Right cardiac atrium (tissue), 5 donors: ENCODE data around the gene CHST4. TPM values are rescaled to one million over a fixed set of nuclear protein-coding genes. Genes with fewer than 3 reads are reported as not detected.

ENCODE experiments used
- ATAC-seq, 2 donors: fragments of 200-7000 bp; cut with Tn5 transposase; one replicate each; pipeline versions ENCODE4 v1.8.0 to v1.9.1; 2020; ENCODE audit warnings: moderate library complexity in 2 of 2, mild to moderate bottlenecking in 1 of 2
- DNase-seq, 3 donors: peaks; one replicate each; pipeline ENCODE4 v3.0.0-alpha.2; 2020
- H3K27ac ChIP-seq: one replicate; pipeline ENCODE4 v1.5.1; 2013; ENCODE audit warnings: mild to moderate bottlenecking, low read length, control low read depth, moderate library complexity
- H3K27me3 ChIP-seq: one replicate; pipeline ENCODE4 v1.6.1; 2013; ENCODE audit not compliant: control insufficient read depth, insufficient read depth
- H3K4me1 ChIP-seq: one replicate; pipeline ENCODE4 v1.6.1; 2013; ENCODE audit warnings: low read length; ENCODE audit not compliant: control insufficient read depth, insufficient read depth
- H3K4me3 ChIP-seq: one replicate; pipeline ENCODE4 v1.5.1; 2013; ENCODE audit warnings: low read length, control low read depth
- H3K9me3 ChIP-seq: one replicate; pipeline ENCODE4 v1.6.1; 2013; ENCODE audit warnings: low read length; ENCODE audit not compliant: control insufficient read depth
- WGBS: extraction: QIAGEN DNeasy Blood & Tissue Kit; methylation state at CpG from one replicate; pipeline ENCODE4 v1.1.7; 2013; 5-methylcytosine and 5-hydroxymethylcytosine counted together
- intact Hi-C, 4 donors: fragments of 100-400 bp; cut with DNase I; formaldehyde crosslinking; loops; one replicate each; pipeline versions ENCODE4 v1.11.0 to v1.14.0; 2022 to 2023
- long read RNA-seq, 4 donors: library from polyadenylated mRNA; unstranded; transcript quantifications; one replicate each; pipeline ENCODE4 v2.0.0, GENCODE V29; 2020 to 2021
- polyA plus RNA-seq: library from polyadenylated mRNA; stranded (reverse); fragments of 200-250 nt; gene quantifications from one replicate; pipeline ENCODE4 v1.2.3, GENCODE V29; 2013
- total RNA-seq, 4 donors: library from RNA; stranded (reverse); fragmentation: NEBNext Ultra II Directional; extraction: Animal tissue kit (Norgen Biotek cat#: 25700); gene quantifications; one replicate each; pipeline ENCODE4 v1.2.1, GENCODE V29; 2021
- donor health status: healthy with polysubstance abuse.
- donor health status: DM: no; HTN: yes; CAD: no.
- donor health status: DM: no; HTN: no; CAD: no.
- donor health status: DM: no; HTN: yes; CAD: no; lungs with severe emphysema.
- donor health status: DM: yes; HTN: yes; CAD: no.

Gene CHST4
- total RNA-seq (not detected), polyA plus RNA-seq (not detected)
- long read RNA-seq, donor 1: 0 reads
- long read RNA-seq, donor 2: 0 reads
- long read RNA-seq, donor 3: 0 reads
- long read RNA-seq, donor 4: 0 reads

GRCh38 chr16:71526111-71526631, at the start of gene CHST4:
CHST4 (plus strand) TSS chr16:71526426; CDS start chr16:71536678, 10,252 bp downstream.
- Histone ChIP-seq H3K27me3 (no peaks in the 10 kb centered on the region), H3K4me1 (no peaks in the 10 kb centered on the region), H3K27ac (no peak within 1 kb of the TSS), H3K9me3 (no peaks in the 10 kb centered on the region), H3K4me3 (no peak within 1 kb of the TSS)
- intact Hi-C loops: no loop called here
- DNase-seq (no peak), ATAC-seq (peak; percentile 59 to 73)
- WGBS: 6% methylated on average over 9 of the region's 9 CpGs

GRCh38 chr16:71476457-71477124, 49.6 kb upstream of the CHST4 start:
- Histone ChIP-seq H3K9me3 (no peaks in the 10 kb centered on the region), H3K27ac (no peak overlapping the region), H3K4me1 (no peaks in the 10 kb centered on the region), H3K27me3 (no peaks in the 10 kb centered on the region), H3K4me3 (no peak overlapping the region)
- intact Hi-C loops: no loop called here
- 94% methylated on average over 4 of the region's 4 CpGs for WGBS
- ATAC-seq (no peak), DNase-seq (no peak)

GRCh38 chr16:71479420-71479819, 46.8 kb upstream of the CHST4 start:
- no peak overlapping the region for H3K4me3 ChIP-seq
- intact Hi-C loops: no loop called here
- H3K9me3 ChIP-seq: no peaks in the 10 kb centered on the region
- H3K4me1 ChIP-seq: no peaks in the 10 kb centered on the region
- H3K27ac ChIP-seq: no peak overlapping the region
- DNase-seq (no peak), ATAC-seq (no peak)
- WGBS: 45% methylated on average over 3 of the region's 3 CpGs
- H3K27me3 ChIP-seq: no peaks in the 10 kb centered on the region

DNA sequence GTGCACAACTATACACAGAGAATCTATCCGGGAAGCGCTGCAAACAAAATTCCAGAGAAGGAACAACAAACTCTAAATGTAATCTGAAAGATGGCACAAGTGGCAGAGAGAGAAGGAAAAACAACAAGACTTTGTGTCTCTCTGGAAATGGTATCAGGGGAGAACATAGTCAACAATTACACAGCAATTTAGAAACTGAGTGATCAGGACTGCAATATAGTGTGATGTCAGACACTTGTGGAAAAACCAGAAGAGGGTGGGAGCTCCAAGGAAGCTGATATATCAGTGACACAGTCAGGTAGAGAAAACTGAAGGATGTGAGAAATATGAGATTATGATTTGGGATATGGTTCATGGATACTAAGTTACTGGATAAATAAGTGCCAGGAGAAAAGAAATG, 45.3 kb upstream of the CHST4 start:
- ATAC-seq (no peak), DNase-seq (no peak)
- Histone ChIP-seq H3K4me1 (no peaks in the 10 kb centered on the region), H3K9me3 (no peaks in the 10 kb centered on the region), H3K27ac (no peak overlapping the region), H3K27me3 (no peaks in the 10 kb centered on the region), H3K4me3 (no peak overlapping the region)
- intact Hi-C loops: no loop called here
- 95% methylated on average over 2 of the region's 2 CpGs for WGBS

GRCh38 chr16:71482569-71482968, 43.7 kb upstream of the CHST4 start:
- Histone ChIP-seq H3K27ac (no peak overlapping the region), H3K4me1 (no peaks in the 10 kb centered on the region), H3K27me3 (no peaks in the 10 kb centered on the region), H3K4me3 (no peak overlapping the region), H3K9me3 (no peaks in the 10 kb centered on the region)
- 88% methylated on average over 5 of the region's 5 CpGs for WGBS
- DNase-seq (no peak), ATAC-seq (no peak)
- intact Hi-C loops: no loop called here

DNA sequence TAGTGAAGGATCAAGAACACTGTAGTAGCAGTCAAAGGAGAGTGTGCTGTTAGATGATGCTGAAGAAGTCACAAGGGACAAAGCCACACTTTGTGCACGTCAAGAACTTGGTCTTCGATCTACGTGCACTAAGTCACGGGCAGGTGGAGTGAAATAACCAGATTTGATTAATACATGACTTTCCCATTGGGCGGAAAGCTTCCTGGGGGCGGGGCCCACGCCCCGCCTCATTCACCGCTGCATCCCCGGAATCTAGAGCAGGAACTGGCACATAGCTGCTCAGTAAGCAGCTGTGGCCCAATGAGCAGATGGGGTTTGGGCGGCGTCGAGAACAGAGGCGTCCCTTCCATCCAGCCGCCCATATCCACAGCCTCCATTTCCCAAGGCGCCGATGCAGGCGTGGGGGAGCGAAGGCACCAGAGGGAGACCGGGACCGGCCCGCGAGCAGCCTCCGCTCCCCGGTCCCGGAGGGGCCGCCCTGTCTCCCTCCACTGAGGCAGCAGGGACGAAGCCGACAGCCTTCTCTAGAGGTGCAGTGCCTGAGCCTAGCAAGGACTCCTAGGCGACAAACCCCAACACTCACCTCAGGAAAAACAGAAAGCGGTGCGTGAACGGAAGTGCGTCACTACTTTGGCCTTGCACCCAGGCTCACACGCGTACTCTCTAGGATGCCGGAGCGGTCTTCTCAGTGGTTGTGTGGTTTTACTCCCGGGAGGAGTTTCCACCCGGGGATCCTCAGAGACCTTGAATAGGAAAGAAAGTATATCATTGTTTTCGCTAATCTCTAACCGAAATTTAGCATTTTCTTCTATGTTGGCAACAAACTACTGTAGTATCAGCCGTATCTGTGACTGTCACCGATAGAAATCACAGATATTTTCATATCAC, 42.0 kb upstream of the CHST4 start:
- peak; percentile 96 to 99 for ATAC-seq
- Histone ChIP-seq H3K4me3 (peak overlapping the region; percentile 81), H3K4me1 (no peaks in the 10 kb centered on the region), H3K27me3 (no peaks in the 10 kb centered on the region), H3K9me3 (no peaks in the 10 kb centered on the region), H3K27ac (peak overlapping the region; percentile 97)
- intact Hi-C loops: no loop called here
- peak; percentile 86 to 94 (median 90) for DNase-seq
- under 1% methylated on average over 44 of the region's 44 CpGs for WGBS

GRCh38 chr16:71489122-71489521, 37.1 kb upstream of the CHST4 start, which contains the start of gene ZNF19:
ZNF19 (minus strand) TSS chr16:71489324; CDS start chr16:71482114, 7,210 bp downstream.
- intact Hi-C loops: loop anchor here in 1 of 4 donors (5.0 kb wide), 1 partner anchor 37 kb away; no protein-coding TSS in a partner anchor
- DNase-seq (no peak), ATAC-seq (no peak)
- Histone ChIP-seq H3K27me3 (no peaks in the 10 kb centered on the region), H3K9me3 (no peaks in the 10 kb centered on the region), H3K4me3 (no peak within 1 kb of the TSS), H3K27ac (no peak within 1 kb of the TSS), H3K4me1 (no peaks in the 10 kb centered on the region)
- WGBS: 86% methylated on average over 22 of the region's 22 CpGs

GRCh38 chr16:71490361-71490760, 35.9 kb upstream of the CHST4 start:
- DNase-seq (no peak), ATAC-seq (no peak)
- Histone ChIP-seq H3K4me1 (no peaks in the 10 kb centered on the region), H3K27ac (no peak overlapping the region), H3K9me3 (no peaks in the 10 kb centered on the region), H3K4me3 (no peak overlapping the region), H3K27me3 (no peaks in the 10 kb centered on the region)
- intact Hi-C loops: no loop called here

- Histone ChIP-seq H3K9me3 (no peaks in the 10 kb centered on the region), H3K4me1 (no peaks in the 10 kb centered on the region), H3K4me3 (no peak overlapping the region), H3K27me3 (no peaks in the 10 kb centered on the region), H3K27ac (no peak overlapping the region)
- no peak for DNase-seq
- intact Hi-C loops: no loop called here
- ATAC-seq: no peak
- WGBS: 46% methylated on average over 3 of the region's 3 CpGs
Measured at GRCh38 chr16:71491054-71491453, 35.2 kb upstream of the CHST4 start.

DNA sequence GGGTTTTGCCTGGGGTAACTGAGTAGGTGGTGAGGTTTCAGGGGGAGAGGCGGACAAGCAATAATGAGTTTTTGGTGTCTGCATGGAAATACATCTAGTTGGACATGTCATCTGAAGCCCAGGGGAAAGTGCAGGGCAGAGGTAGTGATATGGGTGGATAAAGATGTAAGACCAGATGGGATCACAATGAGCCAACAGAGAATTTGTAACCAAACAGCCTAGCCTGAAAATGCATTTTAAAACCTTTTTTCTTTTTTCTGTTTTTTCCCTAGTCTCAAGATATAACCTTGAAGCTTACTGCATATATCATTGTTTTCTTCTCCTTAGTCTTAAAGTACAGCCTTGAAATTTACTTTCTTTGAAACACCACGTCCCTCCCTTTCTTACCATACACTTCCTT, 33.4 kb upstream of the CHST4 start:
- H3K27me3 ChIP-seq: no peaks in the 10 kb centered on the region
- ATAC-seq: no peak
- intact Hi-C loops: no loop called here

GRCh38 chr16:71493213-71493612, 33.0 kb upstream of the CHST4 start:
- no peak overlapping the region for H3K27ac ChIP-seq
- no peaks in the 10 kb centered on the region for H3K27me3 ChIP-seq
- no peak overlapping the region for H3K4me3 ChIP-seq
- intact Hi-C loops: no loop called here
- WGBS: 68% methylated on average over 3 of the region's 3 CpGs
- H3K4me1 ChIP-seq: no peaks in the 10 kb centered on the region
- H3K9me3 ChIP-seq: no peaks in the 10 kb centered on the region
- ATAC-seq (no peak), DNase-seq (no peak)

More for the DNA sequence above, 33.4 kb upstream of the CHST4 start:
- DNase-seq: no peak
- no peaks in the 10 kb centered on the region for H3K4me1 ChIP-seq
- H3K4me3 ChIP-seq: no peak overlapping the region
- no peak overlapping the region for H3K27ac ChIP-seq
- WGBS: 58% methylated on average over 2 of the region's 2 CpGs
- no peaks in the 10 kb centered on the region for H3K9me3 ChIP-seq
